Measurements from ENCODE around the gene CDK11B.
"Not testable (repeated sequence)": the region's sequence is repeated elsewhere in the genome, so short reads cannot be mapped to it uniquely, and the experiment has no call there.

The CDK11B gene

DNA sequence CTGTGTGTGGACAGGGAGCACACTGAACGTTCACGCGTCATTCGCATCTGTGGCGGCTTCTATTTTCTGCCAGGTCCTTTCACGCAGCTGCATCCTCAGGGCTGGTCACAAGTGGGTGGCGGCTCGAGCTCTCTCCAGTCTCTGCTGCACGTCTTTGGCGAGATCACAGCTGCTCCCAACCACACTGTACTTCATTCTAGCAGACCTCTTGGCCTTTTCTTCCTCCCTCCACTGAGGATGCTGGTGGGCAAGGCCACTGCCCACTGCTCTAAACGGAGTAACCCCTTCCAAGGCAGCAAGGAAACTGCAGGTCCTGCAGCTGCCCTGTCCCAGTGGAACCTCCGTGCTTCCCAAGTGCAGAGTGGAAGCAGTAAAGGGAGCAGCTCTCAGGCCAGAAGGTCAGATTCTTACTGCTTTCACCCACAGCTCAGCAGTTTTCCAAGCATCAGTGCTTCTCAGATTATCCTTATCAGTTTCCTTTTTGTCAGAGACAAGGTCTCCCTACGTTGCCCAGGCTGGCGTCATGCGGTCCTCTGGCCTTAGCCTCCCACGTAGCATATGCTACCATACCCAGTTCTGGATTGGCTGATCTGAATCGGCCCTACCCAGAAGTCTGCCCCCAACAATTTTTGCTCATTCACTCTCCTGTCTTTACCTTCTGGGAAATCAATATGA, 11.1 kb downstream of the CDK11B start:
- not testable (repeated sequence) for H3K4me1 ChIP-seq (ENCODE audit: control insufficient read depth, insufficient read depth, low read length, unreplicated experiment); H3K79me2 ChIP-seq (ENCODE audit: control insufficient read depth, insufficient read depth, low read length, unreplicated experiment); H3K27me3 ChIP-seq (ENCODE audit: insufficient read depth, low read length); H3K4me3 ChIP-seq (ENCODE audit: low read depth, low read length); H2AFZ ChIP-seq (ENCODE audit: low read length, unreplicated experiment); H3K27ac ChIP-seq (ENCODE audit: low read depth, low read length)
- H3K36me3 ChIP-seq (ENCODE audit: insufficient read depth, low read length): peaks cover 15% of the 10 kb centered on the region

DNA sequence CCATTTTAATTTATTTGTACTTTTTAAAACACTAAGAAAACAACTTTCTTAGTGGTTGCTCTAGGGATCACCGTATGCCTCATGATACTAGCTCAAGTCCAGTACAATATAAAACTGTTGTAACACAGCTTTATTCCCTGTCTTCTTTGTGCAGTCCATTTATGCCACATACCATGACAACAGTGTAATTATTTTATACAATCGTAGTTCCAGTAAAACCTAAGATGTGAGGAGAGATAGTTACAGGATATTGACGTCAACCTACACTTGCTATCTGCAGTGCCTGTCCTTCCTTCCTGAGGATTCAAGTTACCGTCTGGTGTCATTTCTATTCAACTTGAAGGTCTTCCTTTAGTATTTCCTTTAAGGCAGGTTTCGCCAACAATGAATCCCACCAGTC, 12.5 kb downstream of the CDK11B start:
- not testable (repeated sequence) for H3K4me1 ChIP-seq (ENCODE audit: control insufficient read depth, insufficient read depth, low read length, unreplicated experiment); H3K4me3 ChIP-seq (ENCODE audit: low read depth, low read length); H2AFZ ChIP-seq (ENCODE audit: low read length, unreplicated experiment); H3K79me2 ChIP-seq (ENCODE audit: control insufficient read depth, insufficient read depth, low read length, unreplicated experiment); H3K27ac ChIP-seq (ENCODE audit: low read depth, low read length); H3K27me3 ChIP-seq (ENCODE audit: insufficient read depth, low read length)
- peaks cover 10% of the 10 kb centered on the region for H3K36me3 ChIP-seq (ENCODE audit: insufficient read depth, low read length)

DNA sequence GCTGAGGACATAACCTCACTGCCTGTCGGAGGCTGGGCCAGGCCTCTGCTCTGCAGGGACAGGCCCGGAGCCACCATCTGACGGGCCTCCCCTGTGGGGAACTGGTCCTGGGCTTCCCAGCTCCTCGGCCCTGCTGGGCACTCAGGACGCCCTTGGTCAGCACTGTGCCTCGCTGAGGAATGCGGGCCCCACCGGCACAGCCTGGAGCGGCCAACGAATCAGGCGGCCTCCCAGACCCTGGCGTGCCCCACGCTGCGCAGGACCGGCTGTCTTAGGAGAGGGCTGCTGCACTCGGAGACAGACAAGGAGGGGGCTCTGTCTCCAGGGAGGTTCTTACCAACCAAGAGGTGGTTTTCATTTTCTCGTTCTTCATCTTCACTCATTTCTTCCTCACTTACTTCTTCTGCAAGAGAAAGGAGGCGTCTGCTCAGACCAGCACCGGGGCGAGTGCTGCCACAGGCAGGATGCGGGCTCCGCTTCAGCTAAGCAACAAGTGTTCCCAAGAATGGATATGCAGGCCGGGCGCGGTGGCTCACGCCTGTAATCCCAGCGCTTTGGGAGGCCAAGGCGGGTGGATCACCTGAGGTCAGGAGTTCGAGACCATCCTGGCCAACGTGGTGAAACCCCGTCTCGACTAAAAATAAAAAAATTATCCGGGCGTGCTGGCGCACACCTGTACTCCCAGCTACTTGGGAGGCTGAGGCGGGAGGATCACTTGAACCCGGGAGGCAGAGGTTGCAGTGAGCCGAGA, 17.9 kb downstream of the CDK11B start:
- H3K27ac ChIP-seq (ENCODE audit: low read depth, low read length); H3K36me3 ChIP-seq (ENCODE audit: insufficient read depth, low read length); H3K79me2 ChIP-seq (ENCODE audit: control insufficient read depth, insufficient read depth, low read length, unreplicated experiment); H2AFZ ChIP-seq (ENCODE audit: low read length, unreplicated experiment); H3K27me3 ChIP-seq (ENCODE audit: insufficient read depth, low read length); H3K4me1 ChIP-seq (ENCODE audit: control insufficient read depth, insufficient read depth, low read length, unreplicated experiment); H3K4me3 ChIP-seq (ENCODE audit: low read depth, low read length): not testable (repeated sequence)

- H2AFZ ChIP-seq (ENCODE audit: low read length, unreplicated experiment); H3K27me3 ChIP-seq (ENCODE audit: insufficient read depth, low read length); H3K4me1 ChIP-seq (ENCODE audit: control insufficient read depth, insufficient read depth, low read length, unreplicated experiment); H3K79me2 ChIP-seq (ENCODE audit: control insufficient read depth, insufficient read depth, low read length, unreplicated experiment); H3K36me3 ChIP-seq (ENCODE audit: insufficient read depth, low read length); H3K4me3 ChIP-seq (ENCODE audit: low read depth, low read length); H3K27ac ChIP-seq (ENCODE audit: low read depth, low read length): not testable (repeated sequence)
Observed at GRCh38 chr1:1640081-1640480, 18.7 kb downstream of the CDK11B start.

DNA sequence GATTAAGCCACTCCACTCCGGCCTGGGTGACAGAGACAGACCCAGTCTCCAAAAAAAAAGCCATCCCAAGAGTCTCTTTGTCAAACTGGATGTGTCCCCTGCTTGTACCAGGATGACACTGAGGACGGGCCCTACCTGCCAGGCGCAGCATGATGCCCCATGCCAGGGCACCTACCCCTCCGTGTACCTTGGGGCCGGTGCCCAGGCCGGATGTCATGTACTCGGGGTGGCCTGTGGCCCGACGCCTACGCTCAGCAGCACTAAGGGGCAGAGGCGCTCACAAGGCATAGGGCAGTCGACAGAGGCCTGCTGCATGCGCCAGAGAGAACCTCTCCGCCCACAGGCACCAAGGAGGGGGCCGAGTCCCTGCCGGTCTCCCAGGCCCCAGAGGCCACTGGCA, 19.4 kb downstream of the CDK11B start:
- not testable (repeated sequence) for H3K79me2 ChIP-seq (ENCODE audit: control insufficient read depth, insufficient read depth, low read length, unreplicated experiment); H3K4me1 ChIP-seq (ENCODE audit: control insufficient read depth, insufficient read depth, low read length, unreplicated experiment); H3K27me3 ChIP-seq (ENCODE audit: insufficient read depth, low read length); H2AFZ ChIP-seq (ENCODE audit: low read length, unreplicated experiment); H3K4me3 ChIP-seq (ENCODE audit: low read depth, low read length); H3K36me3 ChIP-seq (ENCODE audit: insufficient read depth, low read length); H3K27ac ChIP-seq (ENCODE audit: low read depth, low read length)

GRCh38 chr1:1638528-1638927, 20.3 kb downstream of the CDK11B start:
- H3K36me3 ChIP-seq (ENCODE audit: insufficient read depth, low read length); H3K27ac ChIP-seq (ENCODE audit: low read depth, low read length); H2AFZ ChIP-seq (ENCODE audit: low read length, unreplicated experiment); H3K4me3 ChIP-seq (ENCODE audit: low read depth, low read length); H3K4me1 ChIP-seq (ENCODE audit: control insufficient read depth, insufficient read depth, low read length, unreplicated experiment); H3K27me3 ChIP-seq (ENCODE audit: insufficient read depth, low read length); H3K79me2 ChIP-seq (ENCODE audit: control insufficient read depth, insufficient read depth, low read length, unreplicated experiment): not testable (repeated sequence)

DNA sequence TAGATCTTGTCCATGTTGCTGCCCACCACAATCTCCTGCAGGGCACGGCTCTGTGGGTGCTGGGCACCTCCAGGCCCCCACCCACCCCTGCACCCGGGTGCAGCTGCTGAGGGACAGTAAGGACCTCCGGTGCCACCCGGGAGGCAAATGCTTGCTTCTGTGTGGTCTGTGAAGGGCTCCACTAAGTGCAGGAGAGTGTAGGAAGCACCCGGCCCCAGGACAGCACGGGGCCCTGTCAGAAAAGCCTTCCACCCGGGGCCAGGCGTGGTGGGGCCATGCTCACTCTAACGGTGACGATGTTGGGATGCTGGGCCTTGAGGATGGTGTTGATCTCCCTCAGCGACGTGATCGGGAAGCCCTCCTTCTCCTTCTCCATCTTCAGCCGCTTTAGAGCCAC, 21.3 kb downstream of the CDK11B start:
- not testable (repeated sequence) for H3K4me3 ChIP-seq (ENCODE audit: low read depth, low read length); H2AFZ ChIP-seq (ENCODE audit: low read length, unreplicated experiment); H3K27ac ChIP-seq (ENCODE audit: low read depth, low read length); H3K27me3 ChIP-seq (ENCODE audit: insufficient read depth, low read length); H3K79me2 ChIP-seq (ENCODE audit: control insufficient read depth, insufficient read depth, low read length, unreplicated experiment); H3K36me3 ChIP-seq (ENCODE audit: insufficient read depth, low read length); H3K4me1 ChIP-seq (ENCODE audit: control insufficient read depth, insufficient read depth, low read length, unreplicated experiment)

- H3K27ac ChIP-seq (ENCODE audit: low read depth, low read length); H3K4me1 ChIP-seq (ENCODE audit: control insufficient read depth, insufficient read depth, low read length, unreplicated experiment); H2AFZ ChIP-seq (ENCODE audit: low read length, unreplicated experiment); H3K27me3 ChIP-seq (ENCODE audit: insufficient read depth, low read length); H3K79me2 ChIP-seq (ENCODE audit: control insufficient read depth, insufficient read depth, low read length, unreplicated experiment); H3K36me3 ChIP-seq (ENCODE audit: insufficient read depth, low read length); H3K4me3 ChIP-seq (ENCODE audit: low read depth, low read length): not testable (repeated sequence)
Observed at GRCh38 chr1:1636621-1637478, 22.0 kb downstream of the CDK11B start.

GRCh38 chr1:1634613-1635012, 24.2 kb downstream of the CDK11B start:
- H3K27me3 ChIP-seq (ENCODE audit: insufficient read depth, low read length); H2AFZ ChIP-seq (ENCODE audit: low read length, unreplicated experiment); H3K4me3 ChIP-seq (ENCODE audit: low read depth, low read length); H3K27ac ChIP-seq (ENCODE audit: low read depth, low read length); H3K4me1 ChIP-seq (ENCODE audit: control insufficient read depth, insufficient read depth, low read length, unreplicated experiment); H3K36me3 ChIP-seq (ENCODE audit: insufficient read depth, low read length); H3K79me2 ChIP-seq (ENCODE audit: control insufficient read depth, insufficient read depth, low read length, unreplicated experiment): not testable (repeated sequence)

DNA sequence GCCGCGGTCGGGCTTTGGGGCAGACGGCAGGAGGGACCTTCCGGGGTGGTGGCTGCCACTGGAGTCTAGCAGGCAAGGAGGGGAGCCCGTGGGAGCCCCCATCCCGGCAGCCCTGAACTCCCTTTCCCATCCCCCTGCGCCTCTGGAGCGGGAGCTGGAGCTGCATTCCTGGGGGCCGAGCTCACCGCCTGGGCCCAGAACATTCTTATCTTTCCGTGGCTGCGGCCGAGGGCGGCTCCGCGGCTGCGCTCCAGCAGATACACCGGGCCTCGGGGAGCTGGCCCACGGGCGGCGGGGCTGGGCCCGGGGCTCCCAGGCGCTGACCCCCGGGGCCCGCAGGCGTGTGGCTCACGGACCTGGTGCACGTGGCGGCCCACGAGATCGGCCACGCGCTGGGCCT, 25.4 kb downstream of the CDK11B start:
- H2AFZ ChIP-seq (ENCODE audit: low read length, unreplicated experiment); H3K79me2 ChIP-seq (ENCODE audit: control insufficient read depth, insufficient read depth, low read length, unreplicated experiment); H3K27ac ChIP-seq (ENCODE audit: low read depth, low read length); H3K36me3 ChIP-seq (ENCODE audit: insufficient read depth, low read length); H3K4me3 ChIP-seq (ENCODE audit: low read depth, low read length); H3K4me1 ChIP-seq (ENCODE audit: control insufficient read depth, insufficient read depth, low read length, unreplicated experiment); H3K27me3 ChIP-seq (ENCODE audit: insufficient read depth, low read length): not testable (repeated sequence)

Data from ACC112 (cell line).